Central memory CD8-positive, alpha-beta T cell (primary cell): ENCODE measurements around the gene DST.

Source experiments
- ATAC-seq: fragments of 150-1000 bp; cut with Tn5 transposase; replicated peaks from 2 replicates; pipeline ENCODE4 v1.10.0; 2022; ENCODE audit warnings: mild to moderate bottlenecking, moderate FRiP score, moderate number of reproducible peaks; ENCODE audit not compliant: poor library complexity, severe bottlenecking; ENCODE audit errors: extremely low read depth
- DNase-seq, 2 donors: peaks; one replicate each; pipeline ENCODE4 v3.0.0; 2021; ENCODE audit warnings: low spot score in 2 of 2
- H3K27ac Mint-ChIP-seq: one replicate; pipeline ENCODE4 v1.8.0; 2022; ENCODE audit warnings: low read depth, mild to moderate bottlenecking, moderate library complexity, mixed read lengths
- H3K27me3 Mint-ChIP-seq: one replicate; pipeline ENCODE4 v1.8.0; 2022; ENCODE audit warnings: mixed read lengths
- H3K36me3 Mint-ChIP-seq: one replicate; pipeline ENCODE4 v1.8.0; 2022; ENCODE audit warnings: mild to moderate bottlenecking, moderate library complexity, mixed read lengths; ENCODE audit not compliant: insufficient read depth
- H3K4me1 Mint-ChIP-seq: one replicate; pipeline ENCODE4 v1.8.0; 2022; ENCODE audit warnings: mixed read lengths
- H3K4me3 Mint-ChIP-seq: one replicate; pipeline ENCODE4 v1.8.0; 2022; ENCODE audit warnings: mild to moderate bottlenecking, moderate library complexity, mixed read lengths
- H3K9me3 Mint-ChIP-seq: one replicate; pipeline ENCODE4 v1.8.0; 2022; ENCODE audit warnings: mixed read lengths

DST gene

GRCh38 chr6:56532766-56533551, 109.7 kb downstream of the DST start:
- H3K4me1 Mint-ChIP-seq, result no peaks in the 10 kb centered on the region
- H3K4me3 Mint-ChIP-seq, result no peak overlapping the region
- no peaks in the 10 kb centered on the region for H3K36me3 Mint-ChIP-seq
- DNase-seq (no peak), ATAC-seq (no peak)
- H3K27me3 Mint-ChIP-seq, result no peaks in the 10 kb centered on the region
- H3K27ac Mint-ChIP-seq, result no peak overlapping the region
- H3K9me3 Mint-ChIP-seq, result no peaks in the 10 kb centered on the region

- no peaks in the 10 kb centered on the region for H3K9me3 Mint-ChIP-seq
- ATAC-seq, result no peak
These were observed 110.7 kb downstream of the DST start for GRCh38 chr6:56531839-56532595.

GRCh38 chr6:56529594-56530191, 113.0 kb downstream of the DST start:
- Mint-ChIP-seq H3K36me3 (no peaks in the 10 kb centered on the region), H3K4me3 (no peak overlapping the region), H3K27me3 (no peaks in the 10 kb centered on the region), H3K27ac (no peak overlapping the region), H3K9me3 (peaks cover 5% of the 10 kb centered on the region), H3K4me1 (no peaks in the 10 kb centered on the region)
- no peak for DNase-seq
- no peak for ATAC-seq

More at GRCh38 chr6:56531839-56532595, 110.7 kb downstream of the DST start:
- Mint-ChIP-seq H3K27ac (no peak overlapping the region), H3K4me1 (no peaks in the 10 kb centered on the region), H3K36me3 (no peaks in the 10 kb centered on the region), H3K27me3 (no peaks in the 10 kb centered on the region), H3K4me3 (no peak overlapping the region)
- no peak for DNase-seq

GRCh38 chr6:56528412-56528841, 114.3 kb downstream of the DST start:
- Mint-ChIP-seq H3K27me3 (no peaks in the 10 kb centered on the region), H3K27ac (no peak overlapping the region), H3K36me3 (no peaks in the 10 kb centered on the region), H3K9me3 (peaks cover 5% of the 10 kb centered on the region), H3K4me3 (no peak overlapping the region), H3K4me1 (no peaks in the 10 kb centered on the region)
- DNase-seq (no peak), ATAC-seq (no peak)

DNA sequence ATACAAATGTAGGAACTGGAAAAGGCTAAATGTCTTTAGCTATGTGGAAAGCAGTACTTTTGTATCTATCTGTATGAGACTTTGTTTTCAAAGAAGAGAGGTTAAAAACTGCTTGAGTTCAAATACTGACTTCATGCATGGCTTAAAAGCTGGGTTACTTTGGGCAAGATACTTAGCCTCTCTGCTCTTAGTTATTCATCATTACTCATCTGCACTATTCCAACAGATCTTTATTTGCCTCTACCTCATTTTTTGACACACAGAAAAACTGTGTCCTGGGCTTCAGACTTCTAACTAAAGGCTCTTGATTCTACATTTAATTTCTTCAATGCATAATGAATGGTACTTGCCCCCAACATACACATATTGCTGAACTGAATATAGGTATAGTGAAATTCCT, 114.8 kb downstream of the DST start:
- Mint-ChIP-seq H3K27me3 (no peaks in the 10 kb centered on the region), H3K4me3 (no peak overlapping the region), H3K4me1 (no peaks in the 10 kb centered on the region), H3K9me3 (peaks cover 5% of the 10 kb centered on the region), H3K27ac (no peak overlapping the region), H3K36me3 (no peaks in the 10 kb centered on the region)
- ATAC-seq (no peak), DNase-seq (no peak)

- Mint-ChIP-seq H3K9me3 (peaks cover 5% of the 10 kb centered on the region), H3K4me3 (no peak overlapping the region), H3K36me3 (no peaks in the 10 kb centered on the region), H3K27me3 (no peaks in the 10 kb centered on the region), H3K27ac (no peak overlapping the region), H3K4me1 (no peaks in the 10 kb centered on the region)
- no peak for DNase-seq
- no peak for ATAC-seq
These were observed 115.7 kb downstream of the DST start for GRCh38 chr6:56526860-56527544.

- no peaks in the 10 kb centered on the region for H3K4me1 Mint-ChIP-seq
- no peak for ATAC-seq
These were observed 116.5 kb downstream of the DST start for GRCh38 chr6:56525974-56526789.

GRCh38 chr6:56524891-56525703, 117.6 kb downstream of the DST start:
- Mint-ChIP-seq H3K27me3 (no peaks in the 10 kb centered on the region), H3K4me1 (no peaks in the 10 kb centered on the region), H3K4me3 (no peak overlapping the region), H3K27ac (no peak overlapping the region), H3K9me3 (peaks cover 8% of the 10 kb centered on the region), H3K36me3 (no peaks in the 10 kb centered on the region)
- DNase-seq (no peak), ATAC-seq (no peak)

More at GRCh38 chr6:56525974-56526789, 116.5 kb downstream of the DST start:
- no peaks in the 10 kb centered on the region for H3K27me3 Mint-ChIP-seq
- H3K9me3 Mint-ChIP-seq, result peaks cover 5% of the 10 kb centered on the region
- DNase-seq, result no peak
- H3K36me3 Mint-ChIP-seq, result no peaks in the 10 kb centered on the region
- no peak overlapping the region for H3K4me3 Mint-ChIP-seq
- H3K27ac Mint-ChIP-seq, result no peak overlapping the region

DNA sequence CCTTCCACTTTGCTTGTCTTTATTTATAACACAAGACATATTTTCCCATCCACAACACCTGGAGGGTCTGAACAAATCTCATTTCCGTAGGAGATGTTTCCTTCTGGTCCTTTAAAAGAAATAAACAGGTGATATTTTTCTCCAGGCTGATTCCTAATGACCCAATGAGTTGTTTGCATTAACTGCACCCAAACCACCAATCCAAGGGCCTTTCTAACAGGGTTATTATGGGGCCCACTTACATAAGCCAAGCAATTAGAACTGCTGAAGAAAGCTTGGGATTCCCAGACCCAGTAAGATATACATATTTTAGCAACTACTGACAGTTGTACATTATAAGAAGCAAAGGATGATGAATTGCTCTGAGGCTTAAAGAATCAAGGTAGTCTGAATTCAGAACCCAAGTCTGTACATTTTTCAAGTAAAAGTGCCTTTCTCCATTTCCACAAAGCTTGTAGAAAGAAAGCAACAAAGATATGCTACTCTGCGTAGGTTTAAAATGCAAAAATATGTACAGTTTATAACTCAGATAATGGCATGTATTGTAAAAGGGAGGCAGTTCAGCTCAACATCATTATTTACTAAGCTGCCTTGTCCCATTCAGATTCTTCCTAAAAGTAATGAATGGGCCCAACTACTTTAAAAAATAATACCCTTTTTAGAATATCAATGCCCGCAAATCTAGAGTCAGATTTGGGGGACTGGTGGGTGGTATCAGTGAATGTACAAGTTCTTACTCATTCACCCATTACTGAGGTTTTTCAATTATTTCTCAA, 120.0 kb downstream of the DST start:
- no peak overlapping the region for H3K4me3 Mint-ChIP-seq
- peaks cover 13% of the 10 kb centered on the region for H3K9me3 Mint-ChIP-seq
- no peaks in the 10 kb centered on the region for H3K27me3 Mint-ChIP-seq
- ATAC-seq, result no peak
- H3K36me3 Mint-ChIP-seq, result no peaks in the 10 kb centered on the region
- no peak overlapping the region for H3K27ac Mint-ChIP-seq
- no peak for DNase-seq
- no peaks in the 10 kb centered on the region for H3K4me1 Mint-ChIP-seq

- Mint-ChIP-seq H3K9me3 (peaks cover 13% of the 10 kb centered on the region), H3K36me3 (no peaks in the 10 kb centered on the region), H3K27me3 (no peaks in the 10 kb centered on the region), H3K4me3 (no peak overlapping the region), H3K27ac (no peak overlapping the region), H3K4me1 (no peaks in the 10 kb centered on the region)
- ATAC-seq, result no peak
- no peak for DNase-seq
These were observed 120.7 kb downstream of the DST start for GRCh38 chr6:56521976-56522375.

GRCh38 chr6:56521454-56521853, 121.2 kb downstream of the DST start:
- no peak for DNase-seq
- Mint-ChIP-seq H3K9me3 (peaks cover 13% of the 10 kb centered on the region), H3K27ac (no peak overlapping the region), H3K27me3 (no peaks in the 10 kb centered on the region), H3K36me3 (no peaks in the 10 kb centered on the region), H3K4me3 (no peak overlapping the region), H3K4me1 (no peaks in the 10 kb centered on the region)
- ATAC-seq, result no peak
